K562 (cell line): ENCODE data around the gene C5orf24. TPM values are rescaled to one million over a fixed set of nuclear protein-coding genes. Genes with fewer than 3 reads are reported as not detected.
A peak's percentile ranks its signal among the peaks of the same experiment; 100 is the strongest.

ENCODE experiments used
- BACH1 ChIP-seq: fragments of 200-800 bp; sonication (Bioruptor generic); IDR thresholded peaks from 2 replicates; pipeline ENCODE4 v1.6.1; 2016; ENCODE audit warnings: missing genetic modification characterization, missing compliant biosample characterization
- BHLHE40 ChIP-seq: IDR thresholded peaks from 2 replicates; pipeline ENCODE4 v1.6.1; 2011; ENCODE audit warnings: low read length, improper control_type of control experiment
- CTCF ChIP-seq, 3 experiments: IDR thresholded peaks in 2 of 3; conservative IDR thresholded peaks in 1 of 3; 2 replicates each; pipeline ENCODE4 v1.5.1; 2011 to 2012; ENCODE audit warnings: low read length in 3 of 3, mild to moderate bottlenecking in 3 of 3, control low read depth in 2 of 3, improper control_type of control experiment in 1 of 3, inconsistent platforms in 1 of 3, low read depth in 1 of 3, mixed read lengths in 1 of 3, moderate library complexity in 1 of 3; ENCODE audit not compliant: insufficient read depth in 2 of 3
- ELK1 ChIP-seq: sonication (generic); formaldehyde crosslinking; IDR thresholded peaks from 2 replicates; pipeline ENCODE4 v1.8.1; 2022; ENCODE audit warnings: missing genetic modification reagents
- ETV1 ChIP-seq: fragments of 450-650 bp; conservative IDR thresholded peaks from 2 replicates; pipeline ENCODE4 v1.6.1; 2016; ENCODE audit warnings: missing genetic modification characterization, control low read depth, low read depth, missing compliant biosample characterization
- FOXP4 ChIP-seq: sonication (generic); formaldehyde crosslinking; IDR thresholded peaks from 2 replicates; pipeline ENCODE4 v1.8.0; 2022; ENCODE audit warnings: mild to moderate bottlenecking, missing genetic modification reagents, borderline replicate concordance
- GATAD2A ChIP-seq: fragments of 450-650 bp; IDR thresholded peaks from 2 replicates; pipeline ENCODE4 v1.6.1; 2017
- KAT7 ChIP-seq: sonication (generic); formaldehyde crosslinking; IDR thresholded peaks from 2 replicates; pipeline ENCODE4 v1.8.0; 2022; ENCODE audit warnings: missing genetic modification reagents, mild to moderate bottlenecking, borderline replicate concordance
- MAFK ChIP-seq: IDR thresholded peaks from 2 replicates; pipeline ENCODE4 v1.6.1; 2011; ENCODE audit warnings: low read length, improper control_type of control experiment
- NCOR1 ChIP-seq: fragments of 450-650 bp; IDR thresholded peaks from 2 replicates; pipeline ENCODE4 v1.6.1; 2016; ENCODE audit warnings: mild to moderate bottlenecking, moderate library complexity
- RUNX1 ChIP-seq: sonication (generic); IDR thresholded peaks from 2 replicates; pipeline ENCODE4 v1.6.1; 2016; ENCODE audit warnings: antibody characterized with exemption, low read depth
- ZBTB11 ChIP-seq, 3 experiments: fragments of 200-800 bp in 1 of 3; fragments of 250-450 bp in 1 of 3; fragments of 450-650 bp in 1 of 3; sonication (Bioruptor Pico) in 1 of 3; sonication (Bioruptor generic) in 1 of 3; formaldehyde crosslinking in 1 of 3; IDR thresholded peaks; 2 replicates each; pipeline versions ENCODE4 v1.6.1 to v1.8.0; 2016 to 2022; ENCODE audit warnings: mild to moderate bottlenecking in 2 of 3, missing genetic modification characterization in 2 of 3, missing compliant biosample characterization in 1 of 3, moderate library complexity in 1 of 3
- ZBTB33 ChIP-seq: sonication (generic); formaldehyde crosslinking; IDR thresholded peaks from 2 replicates; pipeline ENCODE4 v1.8.1; 2023; ENCODE audit warnings: mild to moderate bottlenecking, missing genetic modification reagents
- ZNF232 ChIP-seq: sonication (generic); formaldehyde crosslinking; IDR thresholded peaks from 2 replicates; pipeline ENCODE4 v1.8.0; 2022; ENCODE audit warnings: mild to moderate bottlenecking, missing genetic modification reagents
- ZNF586 ChIP-seq: fragments of 450-650 bp; formaldehyde crosslinking; conservative IDR thresholded peaks from 2 replicates; pipeline ENCODE4 v1.4.0; 2020; ENCODE audit warnings: mild to moderate bottlenecking, moderate library complexity
- ZNF75A ChIP-seq: fragments of 450-650 bp; formaldehyde crosslinking; IDR thresholded peaks from 2 replicates; pipeline ENCODE4 v1.4.0; 2020; ENCODE audit warnings: mild to moderate bottlenecking
- polyA plus RNA-seq, 8 experiments: library from polyadenylated mRNA; depleted of rRNA in 4 of 8; stranded (reverse) in 5 of 8; unstranded in 3 of 8; fragments of >200 nt; fragmentation: Nextera tagmentation in 2 of 8; fragmentation: Illumina TruSeq in 1 of 8; extraction: Ambion mirVana in 2 of 8; extraction: Trizol in 1 of 8; gene quantifications; 2 replicates each; pipeline versions ENCODE4 v1.2.1 to v1.2.3, GENCODE V29; 2011 to 2014; ENCODE audit warnings: inconsistent platforms in 1 of 8, missing spikeins in 1 of 8
- total RNA-seq, 7 experiments: library from RNA; depleted of rRNA in 6 of 7; stranded (reverse); fragments of >200 nt in 6 of 7; fragmentation: Illumina TruSeq in 2 of 7; extraction: Trizol in 2 of 7; gene quantifications; 2 replicates each; pipeline versions ENCODE4 v1.2.1 to v1.2.3, GENCODE V29; 2011 to 2021; ENCODE audit warnings: low replicate concordance in 1 of 7

C5orf24 gene
- total and polyA plus RNA-seq, 9 of the 15 experiments (the other 6 are each of a cell fraction or from before 2014, with no cell fraction given): 8.9 to 38.6 (median 28.4) TPM

- peak; percentile 90 for TF ChIP-seq KAT7 (CRISPR knock-in tag)
- no peak for TF ChIP-seq MAFK
- no peak for TF ChIP-seq ZBTB33 (CRISPR knock-in tag)
- TF ChIP-seq CTCF (IDR thresholded peaks at IDR 0.05 in 2 of 3, conservative IDR thresholded peaks at IDR 0.05 in 1 of 3; ENCODE audit: insufficient read depth in 2 of 3, low read depth in 1 of 3, low read length in 3 of 3): no peak
- TF ChIP-seq GATAD2A: no peak
- TF ChIP-seq ZNF586 (CRISPR knock-in tag): no peak
- TF ChIP-seq BACH1 (tag): 0 out of 2 replicates have a peak, but pooled peaks have one; percentile 59
- no peak for TF ChIP-seq BHLHE40
- no peak for TF ChIP-seq ELK1 (CRISPR knock-in tag)
- no peak for TF ChIP-seq ZNF75A (CRISPR knock-in tag)
- no peak for TF ChIP-seq ZNF232 (CRISPR knock-in tag)
- peak; percentile 57 for TF ChIP-seq ETV1 (tag)
- TF ChIP-seq NCOR1: peak; percentile 31
- TF ChIP-seq FOXP4 (CRISPR knock-in tag): no peak
- peak in 1 of 3 experiments; percentile 70; a peak in 2 of 6 replicates for TF ChIP-seq ZBTB11 (CRISPR knock-in tag; IDR thresholded peaks at IDR 0.05)
- no peak for TF ChIP-seq RUNX1
These were observed 28.4 kb downstream of the C5orf24 start, which contains the start of gene TXNDC15 (continued) for GRCh38 chr5:134873987-134874830.
